ENCODE results near the gene KRT5. TPM values are rescaled to one million over a fixed set of nuclear protein-coding genes. Genes with fewer than 3 reads are reported as not detected.

KRT5 gene
- total RNA-seq = 2.0 and 4.1 TPM in 2 replicates

DNA sequence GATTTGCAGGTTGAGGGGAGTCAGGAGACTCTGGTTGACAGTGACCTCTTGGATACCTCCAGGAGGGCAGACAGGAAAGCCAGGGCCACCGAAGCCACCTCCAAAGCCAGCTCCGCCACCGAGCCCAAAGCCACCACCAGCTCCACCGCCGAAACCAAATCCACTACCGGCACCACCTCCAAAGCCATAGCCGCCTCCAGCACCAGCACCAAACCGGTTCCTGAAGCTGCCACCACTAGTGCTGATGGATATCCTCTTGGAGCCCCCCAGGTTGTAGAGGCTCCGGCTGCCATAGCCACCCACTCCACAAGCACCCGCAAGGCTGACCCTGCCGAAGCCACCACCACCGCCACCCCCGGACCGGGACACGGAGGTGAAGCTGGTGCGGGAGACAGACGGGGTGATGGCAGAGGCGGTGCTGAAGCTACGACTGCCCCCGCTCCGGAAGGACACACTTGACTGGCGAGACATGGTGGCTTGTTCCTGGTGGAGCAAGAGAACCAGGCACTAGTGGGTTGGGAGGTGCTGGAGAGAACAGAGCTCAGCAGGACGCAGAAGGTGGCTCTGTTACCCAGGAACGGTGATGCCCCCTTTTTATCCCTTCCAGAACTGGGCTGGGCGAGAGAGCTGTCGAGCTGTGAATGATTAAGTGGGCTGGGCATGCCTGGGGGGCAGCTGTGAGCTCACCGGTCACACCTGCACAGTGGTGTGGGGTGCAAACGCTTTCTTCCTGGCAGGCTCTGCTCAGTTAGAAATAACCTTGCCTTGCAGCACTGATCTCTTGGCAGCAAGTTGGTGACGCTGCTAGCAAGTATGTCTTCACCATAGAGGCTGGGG lies at the start of gene KRT5:
Gene KRT5, minus strand, starts transcription at position 569 of the 837 bp plus-strand sequence. Its CDS starts 98 bp downstream, at position 471.

DNA sequence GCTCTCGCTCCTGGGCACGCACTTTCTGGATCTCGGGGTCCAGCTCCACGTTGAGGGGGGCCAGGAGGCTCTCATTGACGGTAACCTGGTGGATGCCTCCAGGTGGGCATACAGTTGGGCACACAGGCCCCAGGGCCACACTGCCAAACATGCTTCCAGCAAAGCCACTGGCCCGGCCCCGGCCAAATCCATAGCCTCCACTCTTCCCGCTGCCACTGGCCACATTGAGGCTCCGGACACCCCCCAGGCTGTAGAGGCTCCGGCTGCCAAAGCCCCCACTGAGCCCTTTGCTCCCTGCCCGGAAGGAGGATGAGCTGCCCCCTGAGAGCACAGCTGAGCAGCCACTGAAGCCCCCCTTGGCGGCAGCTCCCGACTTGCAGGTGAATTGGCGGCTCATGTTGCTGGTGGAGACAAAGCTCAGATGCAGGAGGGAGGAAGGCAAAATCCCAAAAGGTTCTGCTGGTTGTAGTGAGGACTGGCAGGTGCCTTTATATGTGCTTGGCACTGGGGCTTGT lies 32.5 kb upstream of the KRT5 start, which contains the start of gene KRT71:
Gene KRT71, minus strand, starts transcription at position 465 of the 515 bp plus-strand sequence. Its CDS starts 68 bp downstream, at position 397.

DNA sequence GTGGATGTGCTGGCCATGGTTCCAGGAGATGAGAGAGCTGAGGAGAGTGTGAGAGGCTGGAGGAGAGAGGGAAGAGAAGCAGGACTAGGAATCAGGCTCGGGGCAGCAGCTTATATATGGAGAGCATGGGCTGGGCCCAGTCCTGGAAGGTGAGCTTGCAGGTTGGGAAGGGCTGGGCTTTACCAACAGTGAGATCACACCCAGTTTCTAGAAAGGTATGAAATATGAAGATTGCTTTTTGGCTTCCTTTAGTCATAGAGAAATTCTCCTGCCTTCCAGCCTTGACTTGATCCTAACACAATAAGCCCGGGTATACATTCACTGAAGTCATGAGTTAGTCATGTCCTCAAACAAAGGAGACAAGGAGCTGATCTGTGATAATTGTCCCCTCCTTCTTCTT lies 27.0 kb downstream of the KRT5 start, which contains the start of gene KRT6A:
Gene KRT6A, minus strand, starts transcription at position 86 of the 400 bp plus-strand sequence. Its CDS starts 69 bp downstream, at position 17.

DNA sequence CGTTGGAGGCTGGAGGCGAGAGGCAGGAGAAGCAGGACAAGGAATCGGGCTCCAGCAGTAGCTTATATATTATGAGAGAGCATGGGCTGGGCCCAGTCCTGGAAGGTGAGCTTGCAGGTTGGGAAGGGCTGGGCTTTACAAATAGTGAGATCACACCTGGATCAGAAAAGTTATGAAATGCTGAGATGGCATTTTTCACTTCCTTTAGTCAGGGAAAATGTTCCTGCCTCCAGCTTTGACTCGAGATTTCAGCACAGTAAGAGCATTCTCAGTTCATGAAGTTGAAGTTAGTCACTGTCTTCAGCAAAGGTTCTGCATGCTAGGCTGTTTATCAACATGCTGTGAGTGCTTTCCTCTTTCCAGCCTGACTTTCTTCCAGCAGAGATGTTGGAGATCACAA lies 46.4 kb downstream of the KRT5 start, which contains the start of gene KRT6C:
Gene KRT6C, minus strand, starts transcription at position 38 of the 400 bp plus-strand sequence. CDS start 68 bp downstream, outside the sequence.

Other genes with a start within 250 kb of the KRT5 start
- gene KRT86, start 245.7 kb downstream of the KRT5 start, total RNA-seq = not detected in 2 replicates
- 0.64 and 1.6 TPM in 2 replicates for gene KRT81, start 228.9 kb downstream of the KRT5 start, total RNA-seq
- not detected in 2 replicates for gene KRT83, start 199.0 kb downstream of the KRT5 start, total RNA-seq
- not detected in 2 replicates for gene KRT85, start 152.9 kb downstream of the KRT5 start, total RNA-seq
- gene KRT84, start 134.7 kb downstream of the KRT5 start, total RNA-seq = not detected in 2 replicates
- not detected in 2 replicates for gene KRT82, start 114.1 kb downstream of the KRT5 start, total RNA-seq
- gene KRT75, start 86.0 kb downstream of the KRT5 start, total RNA-seq = not detected in 2 replicates
- 1.0 TPM in 1 of 2 replicates, not detected in the other for gene KRT6B, start 68.2 kb downstream of the KRT5 start, total RNA-seq
- not detected in 2 replicates for gene KRT6C, start 46.6 kb downstream of the KRT5 start, total RNA-seq
- 3.2 and 20.6 TPM in 2 replicates for gene KRT6A, start 27.1 kb downstream of the KRT5 start, total RNA-seq
- gene KRT71, start 32.8 kb upstream of the KRT5 start, total RNA-seq = not detected in 2 replicates
- not detected in 2 replicates for gene KRT74, start 53.4 kb upstream of the KRT5 start, total RNA-seq
- not detected in 2 replicates for gene KRT72, start 81.1 kb upstream of the KRT5 start, total RNA-seq
- gene KRT73, start 98.2 kb upstream of the KRT5 start, total RNA-seq = not detected in 2 replicates
- not detected in 2 replicates for gene KRT2, start 131.8 kb upstream of the KRT5 start, total RNA-seq
- gene KRT1, start 160.0 kb upstream of the KRT5 start, total RNA-seq = not detected in 2 replicates
- gene KRT77, start 183.1 kb upstream of the KRT5 start, total RNA-seq = not detected in 2 replicates